GM20000 (cell line): ENCODE measurements around the gene ENOX1.

ENCODE experiments used
- DNase-seq: peaks from one replicate; pipeline ENCODE4 v3.0.0; 2012; ENCODE audit warnings: low spot score
- CTCF ChIP-seq: IDR thresholded peaks from 2 replicates; pipeline ENCODE4 v1.5.1; 2012; ENCODE audit warnings: mild to moderate bottlenecking, control low read depth; ENCODE audit errors: extremely low read depth, missing control alignments

Gene ENOX1

GRCh38 chr13:43387880-43388279 lies 398.9 kb downstream of the ENOX1 start:
- TF ChIP-seq CTCF: no peak
- no peak for DNase-seq

GRCh38 chr13:43383498-43384165 lies 403.1 kb downstream of the ENOX1 start:
- DNase-seq: no peak

GRCh38 chr13:43379738-43380137 lies 407.0 kb downstream of the ENOX1 start:
- DNase-seq: no peak
- no peak for TF ChIP-seq CTCF

More at GRCh38 chr13:43383498-43384165, 403.1 kb downstream of the ENOX1 start:
- TF ChIP-seq CTCF: no peak

GRCh38 chr13:43377973-43378372 lies 408.8 kb downstream of the ENOX1 start:
- TF ChIP-seq CTCF: no peak
- DNase-seq: no peak

- TF ChIP-seq CTCF: no peak
- no peak for DNase-seq
These were observed 409.6 kb downstream of the ENOX1 start for GRCh38 chr13:43377149-43377548.

- DNase-seq: no peak
- no peak for TF ChIP-seq CTCF
These were observed 410.2 kb downstream of the ENOX1 start for GRCh38 chr13:43376596-43376995.

GRCh38 chr13:43375797-43376465 lies 410.8 kb downstream of the ENOX1 start:
- DNase-seq: no peak
- TF ChIP-seq CTCF: no peak
